Inflammatory macrophage treated with lipopolysaccharide for 4 hours (primary cell): ENCODE measurements around the gene IKZF5.
A peak's percentile ranks its signal among the peaks of the same experiment; 100 is the strongest.

Experiments
- DNase-seq: peaks from one replicate; pipeline ENCODE4 v3.0.0-alpha.2; 2020

Gene IKZF5, protein sequence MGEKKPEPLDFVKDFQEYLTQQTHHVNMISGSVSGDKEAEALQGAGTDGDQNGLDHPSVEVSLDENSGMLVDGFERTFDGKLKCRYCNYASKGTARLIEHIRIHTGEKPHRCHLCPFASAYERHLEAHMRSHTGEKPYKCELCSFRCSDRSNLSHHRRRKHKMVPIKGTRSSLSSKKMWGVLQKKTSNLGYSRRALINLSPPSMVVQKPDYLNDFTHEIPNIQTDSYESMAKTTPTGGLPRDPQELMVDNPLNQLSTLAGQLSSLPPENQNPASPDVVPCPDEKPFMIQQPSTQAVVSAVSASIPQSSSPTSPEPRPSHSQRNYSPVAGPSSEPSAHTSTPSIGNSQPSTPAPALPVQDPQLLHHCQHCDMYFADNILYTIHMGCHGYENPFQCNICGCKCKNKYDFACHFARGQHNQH

DNA sequence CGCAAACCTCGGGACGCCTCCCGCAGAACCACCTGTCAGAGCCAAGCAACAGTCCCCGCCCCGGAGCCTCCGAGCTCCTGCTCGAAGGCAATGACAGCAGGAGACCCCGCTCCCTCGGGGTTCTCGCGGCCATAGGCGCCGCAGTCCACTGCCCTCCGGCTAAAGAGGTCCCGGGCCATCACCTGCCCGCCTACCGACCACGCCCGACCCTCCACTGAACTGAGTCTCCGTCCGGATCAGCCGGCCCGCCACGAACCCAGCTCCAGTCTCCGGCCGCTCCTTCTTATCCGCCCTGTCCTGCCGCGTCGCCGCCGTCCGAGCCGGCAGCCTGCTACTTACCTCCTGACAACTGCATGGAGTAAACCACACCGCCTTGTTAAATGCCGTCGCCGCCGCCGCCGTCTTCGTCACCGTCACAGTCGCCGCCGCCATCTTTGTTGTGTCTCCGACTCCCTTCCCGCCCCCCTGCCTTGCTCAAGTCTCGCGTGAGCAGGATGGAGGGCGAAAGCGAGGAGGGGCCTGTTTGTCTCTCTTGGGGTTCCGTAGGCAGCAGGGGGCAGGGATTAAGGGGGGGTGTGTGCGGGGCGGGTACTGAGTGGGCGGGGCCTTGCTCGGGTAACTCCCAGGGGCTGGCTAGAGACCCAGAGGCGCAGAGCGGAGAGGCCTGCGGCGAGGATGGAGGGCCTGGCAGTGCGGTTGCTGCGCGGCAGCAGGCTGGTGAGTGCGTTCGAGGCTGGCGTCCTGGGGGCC, at the start of gene IKZF5, which contains the start of gene ACADSB:
TSS of gene IKZF5 (minus strand) at position 441 of the 750 bp plus-strand sequence. CDS start 10,170 bp downstream, outside the sequence.
TSS of gene ACADSB (plus strand) at position 652 of the 750 bp plus-strand sequence. CDS start at position 676, 24 bp downstream.
- peak; percentile 98 for DNase-seq

DNA sequence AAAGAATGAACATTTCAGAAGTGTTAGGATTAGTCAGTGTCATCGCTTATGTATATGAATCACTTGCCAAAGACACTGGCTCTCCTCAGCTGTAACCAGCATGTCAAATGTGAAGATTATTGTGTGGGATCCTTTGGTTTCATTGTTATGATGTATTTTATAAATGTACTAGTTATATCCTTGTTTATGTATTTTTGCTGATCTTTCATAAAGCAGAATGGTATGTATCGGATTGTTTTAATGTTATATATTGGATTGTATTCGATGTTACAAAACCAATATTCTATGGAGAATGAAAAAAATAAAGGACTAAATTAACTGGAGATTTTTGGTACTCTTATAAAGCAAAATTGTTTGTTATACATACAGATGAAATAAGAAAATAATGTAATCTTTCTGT, 49.4 kb upstream of the IKZF5 start:
- DNase-seq = no peak

DNA sequence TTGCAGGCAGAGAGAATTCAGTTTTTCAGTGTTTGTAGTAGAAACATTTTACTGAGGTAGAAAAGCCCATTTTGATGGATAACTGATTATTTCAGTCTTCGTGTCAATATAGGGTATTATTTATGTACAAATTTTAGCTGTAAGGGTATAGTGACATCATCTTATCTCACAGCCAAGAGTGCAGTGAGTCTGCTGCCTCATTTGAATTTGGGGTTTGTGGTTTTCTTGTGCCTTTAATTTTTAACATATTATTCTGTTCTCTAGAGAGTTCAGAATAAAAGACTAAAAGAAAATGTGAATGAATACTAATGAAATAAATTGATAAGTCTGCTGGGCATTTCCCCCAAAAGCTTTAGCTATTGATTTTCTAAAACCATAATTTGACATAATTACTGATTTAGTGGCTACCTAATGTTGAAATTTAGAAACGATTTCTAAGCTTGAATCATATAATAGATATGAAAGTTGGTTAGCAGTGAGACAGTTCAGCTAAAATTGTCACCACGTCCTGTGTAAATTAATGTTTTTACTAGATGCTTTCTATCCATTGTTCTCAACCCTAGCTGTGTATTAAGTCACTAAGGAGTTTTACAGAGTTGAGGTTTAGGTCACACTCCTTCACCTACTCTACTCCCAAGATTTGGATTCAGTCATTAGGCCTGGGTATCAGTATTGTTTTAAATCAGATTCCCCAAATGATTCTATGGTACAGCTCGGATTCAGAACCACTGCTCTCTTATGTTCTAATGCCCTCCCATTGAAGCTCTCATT, 37.6 kb upstream of the IKZF5 start:
- no peak for DNase-seq

DNA sequence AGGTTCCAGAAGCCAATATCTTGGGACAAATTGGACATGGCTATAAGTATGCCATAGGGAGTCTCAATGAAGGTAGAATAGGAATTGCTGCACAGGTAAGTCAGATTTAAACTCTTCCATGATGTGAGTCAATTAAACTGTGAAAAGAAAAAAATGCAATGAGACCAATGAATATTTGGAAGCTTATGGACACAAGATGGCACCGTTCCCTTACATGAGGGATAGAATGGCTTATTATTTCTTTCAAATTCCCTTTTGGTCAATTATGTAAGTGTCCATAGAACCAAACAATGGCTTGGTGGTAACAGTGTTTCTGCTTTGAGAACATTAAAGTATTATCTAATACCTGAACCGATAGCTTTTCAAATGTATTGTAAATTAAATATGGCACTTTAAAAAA, 35.8 kb upstream of the IKZF5 start:
- peak; percentile 4 for DNase-seq

DNA sequence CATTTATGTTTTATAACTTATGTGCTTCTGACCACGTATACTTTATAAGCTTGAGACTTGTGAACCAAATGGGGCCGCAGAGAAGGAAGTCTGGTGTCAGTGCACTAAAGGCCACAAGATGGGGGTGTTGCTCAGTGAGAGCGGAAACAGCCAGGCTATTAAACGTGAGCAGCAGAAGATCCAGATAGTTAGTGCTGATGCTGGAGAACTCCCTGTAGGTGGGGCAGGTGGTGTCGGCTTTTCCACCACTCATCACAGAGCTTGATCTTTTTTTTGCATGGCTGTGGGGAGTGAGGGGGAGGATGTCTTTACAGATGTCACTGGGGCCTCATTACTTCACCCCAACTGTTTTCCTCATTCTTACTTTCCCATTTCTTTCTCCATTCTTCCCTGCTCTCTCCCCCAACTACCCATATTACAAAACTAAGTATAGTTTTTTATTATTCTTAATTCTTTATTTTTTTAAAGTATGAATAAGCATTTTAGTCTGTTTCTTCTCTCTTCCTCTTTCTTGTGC, 34.9 kb upstream of the IKZF5 start:
- DNase-seq = peak; percentile 29

DNA sequence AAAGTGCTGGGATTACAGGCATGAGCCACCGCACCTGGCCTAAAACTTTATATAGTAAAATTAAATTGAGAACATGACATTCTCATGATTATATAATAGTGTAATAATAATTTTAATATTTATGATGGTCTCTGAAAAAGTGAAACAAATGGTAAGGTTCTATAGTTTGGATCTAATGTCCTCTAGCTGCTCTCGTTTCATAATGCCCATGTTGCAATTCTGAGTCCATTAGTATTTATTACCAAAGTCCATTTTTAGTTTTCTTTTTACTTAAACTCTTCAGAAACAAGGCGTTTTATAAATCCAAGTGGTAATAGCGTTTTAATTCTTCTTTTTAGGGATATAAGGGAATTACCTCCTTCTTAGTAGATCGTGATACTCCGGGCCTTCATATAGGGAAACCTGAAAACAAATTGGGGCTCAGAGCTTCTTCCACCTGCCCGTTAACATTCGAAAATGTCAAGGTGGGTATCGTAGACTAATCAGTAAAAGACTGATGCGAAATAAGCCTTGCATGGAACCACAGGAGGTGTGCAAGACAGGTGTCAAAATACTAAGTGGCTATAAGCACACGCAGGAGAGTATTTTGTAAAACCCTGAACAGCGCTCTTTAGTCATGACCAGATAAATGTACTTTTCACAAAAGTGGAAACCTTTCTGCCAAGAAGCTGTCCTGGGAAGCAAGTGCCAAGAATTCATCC, 34.3 kb upstream of the IKZF5 start:
- no peak for DNase-seq

DNA sequence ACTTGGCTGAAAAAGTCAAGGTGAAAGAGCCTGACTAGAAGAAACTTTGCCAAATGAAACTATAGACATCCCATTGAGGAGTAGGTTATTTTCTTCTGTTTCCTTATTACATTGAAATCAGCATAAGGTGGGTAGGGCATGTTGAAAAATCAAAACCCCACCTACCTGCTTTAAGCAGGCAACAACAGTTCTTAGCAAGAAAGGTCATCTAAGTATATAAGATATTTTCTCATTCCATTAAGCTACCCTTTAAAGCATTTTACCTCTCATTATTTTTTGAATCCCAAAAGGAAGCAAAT, 31.0 kb upstream of the IKZF5 start:
- no peak for DNase-seq

DNA sequence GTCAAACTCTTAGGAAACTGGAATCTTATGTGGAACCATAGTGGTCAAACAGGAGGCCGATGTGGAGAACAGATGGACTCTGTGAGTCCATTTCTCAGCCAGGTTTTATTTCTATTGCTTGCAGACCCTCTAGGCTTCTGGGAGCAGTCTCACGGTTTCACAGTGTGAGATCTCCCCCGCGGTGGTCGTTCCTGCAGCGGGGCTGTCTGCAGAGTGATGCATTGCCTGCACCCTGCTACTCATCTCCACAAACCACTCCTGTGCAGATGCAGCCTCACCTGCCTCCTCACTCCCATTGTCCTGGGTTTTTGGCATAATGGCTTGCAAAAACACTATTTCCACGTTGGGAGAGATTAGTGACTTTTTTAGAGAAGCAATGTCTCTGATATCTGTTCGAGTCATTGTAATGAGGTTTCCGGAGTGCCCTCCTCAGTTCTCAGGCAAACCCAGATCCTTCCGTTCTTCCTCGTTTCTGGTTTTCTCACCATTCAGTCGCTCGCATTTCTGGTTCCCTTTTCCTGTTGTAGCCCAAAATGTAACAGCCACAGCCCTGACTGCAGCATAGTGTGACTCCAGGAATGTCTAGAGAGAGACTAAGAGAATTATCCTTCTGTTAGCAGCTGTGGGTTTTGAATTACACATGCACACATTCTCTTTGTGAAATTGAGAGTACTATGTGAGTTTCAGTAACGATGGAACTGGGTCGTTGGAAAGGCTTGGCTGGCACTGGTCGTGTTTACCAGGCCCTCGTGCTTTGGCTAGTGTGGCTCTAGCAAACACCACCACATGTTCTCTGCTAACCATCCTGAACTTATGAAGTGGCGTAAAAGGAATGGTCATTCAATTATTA, 30.4 kb upstream of the IKZF5 start:
- peak; percentile 16 for DNase-seq

DNA sequence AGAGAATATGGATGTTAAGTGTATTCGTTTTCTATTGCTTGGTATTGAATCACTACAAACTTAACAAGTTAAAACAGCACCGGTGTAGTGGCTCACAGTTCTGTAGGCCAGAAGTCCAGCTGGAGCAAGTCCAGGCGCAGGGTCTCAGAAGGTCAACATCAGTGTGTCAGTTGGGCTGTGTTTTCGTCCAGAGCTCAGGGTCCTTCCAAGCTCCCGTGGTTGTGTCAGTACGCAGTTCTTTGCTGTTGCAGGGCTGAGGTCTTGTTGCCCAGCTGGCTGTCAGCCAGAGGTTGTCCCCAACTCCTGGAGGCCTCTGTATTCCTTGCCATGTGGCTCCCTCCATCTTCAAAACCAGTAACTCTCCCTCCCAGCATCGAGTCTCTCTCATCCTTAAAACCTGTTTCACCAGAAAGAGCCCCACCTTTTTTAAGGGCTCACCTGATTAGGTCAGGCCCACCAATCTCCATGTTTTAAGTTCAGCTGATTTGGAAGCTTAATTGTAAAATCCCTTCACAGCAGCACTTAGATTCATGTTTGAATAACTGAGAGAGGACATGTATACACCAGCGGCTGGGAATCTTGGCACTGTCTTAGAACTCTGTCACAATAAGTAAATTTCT, 27.0 kb upstream of the IKZF5 start:
- DNase-seq = no peak

DNA sequence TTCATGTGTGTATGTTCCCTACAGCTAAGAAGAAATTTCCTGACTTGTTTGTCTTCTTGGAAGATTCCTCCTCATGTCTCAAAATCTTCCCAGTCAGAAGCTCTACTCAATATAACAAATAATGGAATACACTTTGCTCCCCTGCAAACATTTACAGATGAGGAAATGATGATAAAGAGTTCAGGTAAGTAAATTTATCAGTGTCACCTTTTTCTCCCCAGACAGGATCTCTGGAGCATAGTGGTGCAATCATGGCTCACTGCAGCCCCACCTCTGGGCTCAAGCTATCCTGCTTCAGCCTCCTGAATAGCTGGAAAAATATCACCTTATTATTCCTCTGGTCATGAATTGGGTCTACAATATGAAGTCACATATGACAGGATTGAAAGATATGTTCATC, 25.7 kb upstream of the IKZF5 start:
- DNase-seq = no peak

DNA sequence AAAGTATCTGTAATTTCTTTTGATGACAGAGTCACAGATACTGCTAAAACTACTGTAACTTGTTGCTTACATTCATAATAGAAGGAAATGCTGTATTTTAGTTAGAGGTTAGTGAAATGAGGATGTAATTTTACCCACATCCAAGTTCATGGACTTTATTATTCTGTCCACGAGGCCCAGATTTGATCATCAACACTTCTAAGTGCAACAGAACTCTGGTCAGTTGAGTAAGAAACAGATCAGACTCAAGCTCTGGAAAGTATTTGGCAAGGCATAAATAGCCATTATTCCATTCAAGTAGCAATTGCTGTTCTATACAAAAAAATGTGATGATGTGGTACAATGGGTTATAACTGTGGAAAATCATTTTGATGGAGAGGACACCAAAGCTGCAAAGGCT, 22.5 kb upstream of the IKZF5 start:
- DNase-seq = no peak

DNA sequence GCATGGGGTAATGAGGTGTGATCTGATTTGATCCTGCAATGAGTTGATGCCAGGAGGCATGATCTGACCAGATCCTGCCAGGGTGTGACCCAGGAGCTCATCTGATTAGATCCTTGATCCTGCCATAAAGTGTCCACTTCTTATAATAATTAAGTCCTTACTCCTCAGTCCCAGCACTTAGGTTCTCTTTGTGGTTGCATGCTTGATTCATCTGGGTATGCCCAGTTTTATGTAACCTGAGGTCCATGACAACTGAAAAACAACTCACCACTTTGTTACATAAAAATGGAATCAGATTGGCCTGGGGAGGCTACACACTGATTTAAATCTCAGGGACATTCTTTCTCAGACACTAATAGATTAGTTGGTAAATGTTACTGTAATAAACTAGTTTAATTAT, 19.3 kb upstream of the IKZF5 start:
- peak; percentile 25 for DNase-seq

DNA sequence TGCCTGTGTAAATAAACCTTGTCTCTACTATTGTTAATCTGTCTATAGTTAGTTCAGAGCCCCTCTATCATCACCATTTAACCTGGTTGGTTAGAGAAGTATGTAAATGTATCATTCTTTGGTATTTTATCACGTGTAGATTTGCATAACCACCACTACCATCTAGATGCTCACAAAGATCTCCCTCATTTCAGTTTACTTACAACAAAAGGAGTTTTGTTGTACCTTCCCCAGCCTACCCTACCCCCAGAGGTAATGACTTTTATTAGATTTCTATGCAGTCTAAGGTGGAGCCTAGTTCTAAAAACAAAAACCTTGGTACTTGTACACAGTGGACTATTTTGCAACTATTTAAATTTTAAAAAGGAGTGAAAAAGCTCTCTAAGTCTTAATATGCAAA, 17.7 kb upstream of the IKZF5 start:
- DNase-seq = no peak

DNA sequence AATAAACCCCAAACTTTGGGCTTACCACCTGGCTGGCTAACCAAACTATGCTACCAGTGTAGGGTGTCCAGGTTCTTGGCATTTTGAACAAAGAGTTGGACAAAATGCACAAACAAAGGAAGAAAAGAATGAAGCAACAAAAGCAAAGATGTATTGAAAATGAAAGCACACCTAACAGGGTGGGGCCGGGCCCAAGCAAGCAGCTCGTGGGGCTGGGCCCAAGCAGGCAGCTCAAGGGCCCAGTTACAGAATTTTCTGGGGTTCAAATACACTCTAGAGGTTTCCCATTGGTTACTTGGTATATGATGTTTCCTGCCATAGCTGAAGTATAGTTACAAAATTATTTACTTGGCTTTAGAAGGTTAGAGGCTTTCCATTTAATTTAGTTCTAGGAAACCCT, 15.9 kb upstream of the IKZF5 start:
- no peak for DNase-seq

DNA sequence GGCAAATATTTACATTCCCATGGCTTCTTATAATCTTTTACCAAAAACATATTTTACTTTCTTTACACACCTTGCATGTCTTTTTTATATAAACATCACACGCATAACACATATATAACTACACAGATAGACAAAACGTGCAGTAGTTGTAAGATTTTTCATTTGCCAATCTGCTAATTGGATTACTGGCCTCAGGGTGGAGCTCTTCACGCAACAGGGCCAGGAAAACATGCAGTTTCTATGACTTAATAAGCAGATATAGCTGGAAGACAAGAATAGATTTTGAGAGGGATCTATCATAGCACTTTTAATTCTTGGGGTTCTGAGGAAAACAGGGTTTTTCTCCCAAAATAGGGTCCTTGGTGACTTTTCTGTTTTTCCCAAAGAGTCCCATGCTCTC, 12.9 kb upstream of the IKZF5 start:
- DNase-seq = no peak

DNA sequence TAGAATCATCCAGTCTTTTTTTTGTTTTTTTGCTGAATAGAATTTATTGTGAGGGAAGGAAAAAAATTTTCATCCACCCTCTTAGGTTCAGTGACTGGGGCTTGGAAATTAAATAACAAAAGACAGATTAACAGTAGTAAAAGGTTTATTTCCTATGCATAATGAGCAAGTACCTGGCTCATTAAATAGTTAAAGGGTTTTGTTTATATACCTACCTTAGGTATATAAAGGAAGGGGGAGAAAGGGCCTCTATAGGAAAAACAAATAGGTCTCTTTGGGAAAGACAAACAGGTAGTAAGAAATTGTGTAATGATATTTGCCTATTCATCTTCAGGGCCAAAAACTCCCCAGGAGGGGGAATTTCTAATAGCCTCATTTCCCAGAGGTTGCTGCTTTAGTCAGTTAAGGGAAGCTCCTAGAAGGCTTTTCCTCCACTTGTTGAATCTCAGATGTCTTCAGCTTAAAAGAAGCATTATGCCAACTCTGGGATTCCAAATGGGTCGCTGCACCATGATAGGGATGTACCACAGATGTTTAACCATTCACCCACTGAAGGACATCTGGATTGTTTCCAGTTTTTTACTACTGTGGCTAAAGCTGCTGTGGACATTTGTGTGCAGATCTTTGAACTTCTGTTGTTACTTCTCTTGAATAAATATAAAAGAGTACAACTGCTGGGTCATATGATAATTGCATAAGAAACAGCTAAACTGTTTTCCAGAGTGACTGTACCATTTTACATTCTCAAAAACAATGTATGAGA, 11.5 kb upstream of the IKZF5 start:
- DNase-seq = no peak

DNA sequence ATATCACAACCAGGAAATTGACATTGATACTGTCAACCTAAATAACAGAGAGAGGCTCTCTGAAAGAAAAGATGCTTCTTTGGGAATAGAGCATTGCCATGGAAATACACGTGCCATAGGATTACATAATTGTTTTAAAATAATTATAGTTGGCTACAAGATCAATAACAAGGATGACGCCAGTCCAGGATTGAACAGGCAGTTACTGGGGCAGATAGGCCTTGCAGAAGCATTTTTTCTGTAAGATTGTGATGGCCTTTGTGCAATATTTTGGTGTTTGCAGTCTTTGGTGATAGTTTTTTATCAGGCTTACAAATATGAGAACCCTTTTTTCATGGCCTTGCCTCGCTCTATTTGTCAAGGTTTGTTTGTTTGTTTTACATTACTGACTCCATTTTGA, 10.7 kb upstream of the IKZF5 start:
- no peak for DNase-seq

DNA sequence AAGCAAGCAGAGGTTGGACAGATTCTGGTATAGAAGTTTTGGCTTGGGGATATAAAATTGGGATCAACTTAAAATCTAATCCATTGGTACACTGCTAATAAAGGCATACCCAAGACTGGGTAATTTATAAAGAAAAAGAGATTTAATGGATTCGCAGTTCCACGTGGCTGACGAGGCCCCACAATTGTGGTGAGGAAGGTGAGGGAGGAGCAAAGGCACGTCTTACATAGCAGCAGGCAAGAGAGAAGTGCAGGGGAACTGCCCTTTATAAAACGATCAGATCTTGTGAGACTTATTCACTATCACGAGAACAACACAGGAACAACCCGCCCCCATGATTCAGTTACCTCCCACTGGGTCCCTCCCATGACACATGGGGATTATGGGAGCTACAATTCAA, 9.9 kb upstream of the IKZF5 start:
- DNase-seq = no peak

DNA sequence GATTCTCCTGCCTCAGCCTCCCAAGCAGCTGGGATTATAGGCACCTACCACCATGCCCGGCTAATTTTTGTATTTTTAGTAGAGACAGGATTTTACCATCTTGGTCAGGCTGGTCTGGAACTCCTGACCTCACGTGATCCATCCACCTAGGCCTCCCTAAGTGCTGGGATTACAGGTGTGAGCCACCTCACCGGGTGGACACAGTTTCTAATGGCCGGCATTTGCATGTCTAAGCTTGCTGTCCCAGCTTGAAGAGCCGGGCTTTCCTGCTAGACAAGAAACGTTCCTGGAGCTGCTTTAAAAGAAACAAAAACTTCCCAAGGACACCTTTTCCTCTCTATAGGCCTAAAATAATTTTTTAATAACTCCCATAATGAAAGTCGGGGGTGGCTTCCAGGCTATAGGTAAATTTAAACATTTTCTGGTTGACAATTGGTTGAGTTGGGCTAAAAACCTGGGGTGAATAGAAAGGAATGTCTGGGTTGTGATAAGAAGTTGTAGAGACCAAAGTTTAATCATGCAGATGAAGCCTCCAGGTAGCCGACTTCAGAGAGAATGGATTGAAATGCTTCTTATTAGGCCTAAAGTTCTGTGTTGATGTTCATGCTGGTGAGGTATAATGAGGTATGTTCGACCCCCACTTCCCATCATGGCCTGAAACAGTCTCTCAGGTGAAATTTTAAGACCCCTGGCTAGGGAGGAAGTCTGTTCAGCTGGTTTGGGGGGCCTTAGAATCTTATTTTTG, 9.0 kb upstream of the IKZF5 start:
- no peak for DNase-seq

DNA sequence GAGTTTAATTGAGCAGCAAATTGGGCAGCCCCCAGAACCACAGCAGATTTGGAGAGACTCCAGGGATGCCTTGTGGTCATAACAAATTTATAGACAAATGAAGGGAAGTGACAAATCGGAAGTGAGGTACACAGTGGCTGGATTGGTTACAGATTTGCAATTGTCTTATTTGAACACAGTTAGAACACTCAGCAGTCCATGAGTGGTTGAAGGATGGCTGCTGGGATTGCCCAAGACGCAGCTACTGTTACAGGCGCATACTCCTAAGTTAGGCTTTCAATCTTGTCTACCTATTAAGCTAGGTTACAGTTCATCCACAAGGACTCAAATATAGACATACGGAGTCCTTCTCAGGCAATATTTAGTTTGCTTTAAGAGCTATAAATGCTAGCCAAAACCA, 7.6 kb upstream of the IKZF5 start:
- no peak for DNase-seq
